Activated CD4-positive, alpha-beta memory T cell treated with anti-CD3 and anti-CD28 coated beads for 36 hours (primary cell): ENCODE measurements around the gene SLC25A25. TPM values are rescaled to one million over a fixed set of nuclear protein-coding genes. Genes with fewer than 3 reads are reported as not detected.
"Not testable (repeated sequence)": the region's sequence is repeated elsewhere in the genome, so short reads cannot be mapped to it uniquely, and the experiment has no call there.

Experiments
- CTCF ChIA-PET: fragments of 350-600 bp; sonication (Branson Sonifier 250); formaldehyde crosslinking; loops from one replicate; lab custom pipeline; 2021; ENCODE audit warnings: antibody characterized with exemption, inconsistent platforms; lab: Charles Lee
- POLR2A ChIA-PET: fragments of 350-600 bp; sonication (Branson Sonifier 250); formaldehyde crosslinking; loops from one replicate; lab custom pipeline; 2021; ENCODE audit warnings: antibody characterized with exemption; lab: Charles Lee
- DNase-seq: peaks from one replicate; pipeline ENCODE4 v3.0.0-alpha.2; 2020
- H3K27ac Mint-ChIP-seq: one replicate; pipeline ENCODE4 v1.8.0; 2021; ENCODE audit warnings: mixed read lengths
- H3K27me3 Mint-ChIP-seq: one replicate; pipeline ENCODE4 v1.8.0; 2021; ENCODE audit warnings: mixed read lengths
- H3K36me3 Mint-ChIP-seq: one replicate; pipeline ENCODE4 v1.8.0; 2021; ENCODE audit warnings: mixed read lengths
- H3K4me1 Mint-ChIP-seq: one replicate; pipeline ENCODE4 v1.8.0; 2021; ENCODE audit warnings: low read depth, mixed read lengths
- H3K4me3 Mint-ChIP-seq: one replicate; pipeline ENCODE4 v1.8.0; 2021; ENCODE audit warnings: mild to moderate bottlenecking, mixed read lengths
- H3K9me3 Mint-ChIP-seq: one replicate; pipeline ENCODE4 v1.8.0; 2021; ENCODE audit warnings: mixed read lengths
- intact Hi-C: fragments of 100-400 bp; cut with micrococcal nuclease; formaldehyde crosslinking; loops from one replicate; pipeline ENCODE4 v1.15.1; 2023
- total RNA-seq, 2 experiments: library from RNA; stranded (reverse); gene quantifications; one replicate each; pipeline ENCODE4 v1.2.3, GENCODE V29; 2021

SLC25A25 gene
- total RNA-seq, 2 experiments from 2014 or later: 17.1 to 17.3 TPM

GRCh38 chr9:128033609-128034008, 34.4 kb upstream of the SLC25A25 start:
- intact Hi-C loops: no loop called here
- Mint-ChIP-seq H3K36me3 (peaks cover 2% of the 10 kb centered on the region), H3K4me3 (no peak overlapping the region), H3K27ac (no peak overlapping the region), H3K9me3 (peaks cover 2% of the 10 kb centered on the region), H3K4me1 (peaks cover 50% of the 10 kb centered on the region), H3K27me3 (peaks cover 2% of the 10 kb centered on the region)
- CTCF ChIA-PET: interaction anchor here (1.3 to 12.2 kb wide), 16 partner anchors 8 to 236 kb away, joined by 3 to 347 read pairs (median 14); partner anchors contain the start of genes DPM2, EEIG1 and PIP5KL1
- DNase-seq: no peak
- POLR2A ChIA-PET: interaction anchor here (0.6 to 2.3 kb wide), 5 partner anchors 9 to 90 kb away, joined by 3 to 8 read pairs (median 4); partner anchors contain the start of gene EEIG1

GRCh38 chr9:128034821-128035652, 33.0 kb upstream of the SLC25A25 start:
- peak; percentile 75 for DNase-seq
- Mint-ChIP-seq H3K27me3 (peaks cover 2% of the 10 kb centered on the region), H3K4me1 (peaks cover 39% of the 10 kb centered on the region), H3K4me3 (peak overlapping the region; percentile 35), H3K27ac (peak overlapping the region; percentile 23), H3K36me3 (peaks cover 2% of the 10 kb centered on the region), H3K9me3 (peaks cover 2% of the 10 kb centered on the region)
- ChIA-PET POLR2A (interaction anchor here (0.9 to 2.3 kb wide), 6 partner anchors 54 to 98 kb away, joined by 3 to 8 read pairs (median 3); partner anchors contain the start of genes DPM2 and EEIG1), CTCF (interaction anchor here (0.6 to 12.2 kb wide), 45 partner anchors 10 to 428 kb away, joined by 3 to 347 read pairs (median 5); partner anchors contain the start of genes DPM2, EEIG1, NAIF1 and PIP5KL1)
- intact Hi-C loops: loop anchor here (1.0 to 5.0 kb wide), 4 partner anchors 8 to 92 kb away; no protein-coding TSS in a partner anchor

- H3K27ac Mint-ChIP-seq, H3K27me3 Mint-ChIP-seq, H3K36me3 Mint-ChIP-seq, H3K4me3 Mint-ChIP-seq, POLR2A ChIA-PET, DNase-seq, H3K9me3 Mint-ChIP-seq: not testable (repeated sequence)
- CTCF ChIA-PET: interaction anchor here (0.6 to 12.2 kb wide), 9 partner anchors 11 to 167 kb away, joined by 3 to 347 read pairs (median 8); partner anchors contain the start of genes DPM2 and EEIG1
- intact Hi-C loops: loop anchor here (5.0 kb wide), 1 partner anchor 81 kb away; no protein-coding TSS in a partner anchor
- peaks cover 32% of the 10 kb centered on the region for H3K4me1 Mint-ChIP-seq
These were observed 31.5 kb upstream of the SLC25A25 start for GRCh38 chr9:128036522-128036921.

- H3K9me3 Mint-ChIP-seq, H3K27ac Mint-ChIP-seq, H3K36me3 Mint-ChIP-seq, H3K27me3 Mint-ChIP-seq, DNase-seq, H3K4me1 Mint-ChIP-seq, POLR2A ChIA-PET, H3K4me3 Mint-ChIP-seq, intact Hi-C loops: not testable (repeated sequence)
- CTCF ChIA-PET: interaction anchor here (12.2 kb wide), 1 partner anchor 100 kb away, joined by 347 read pairs; the partner anchor contains the start of gene DPM2
These were observed 27.2 kb upstream of the SLC25A25 start for GRCh38 chr9:128040783-128041182.

GRCh38 chr9:128042043-128042442, 26.0 kb upstream of the SLC25A25 start:
- CTCF ChIA-PET: interaction anchor here (12.2 kb wide), 1 partner anchor 102 kb away, joined by 347 read pairs; the partner anchor contains the start of gene DPM2
- Mint-ChIP-seq H3K27ac (no peak overlapping the region), H3K4me1 (peaks cover 6% of the 10 kb centered on the region), H3K36me3 (no peaks in the 10 kb centered on the region), H3K9me3 (no peaks in the 10 kb centered on the region), H3K4me3 (no peak overlapping the region), H3K27me3 (peaks cover 1% of the 10 kb centered on the region)
- POLR2A ChIA-PET: interaction anchor here (0.6 to 0.7 kb wide), 2 partner anchors 8 to 61 kb away, joined by 3 read pairs; no protein-coding TSS in a partner anchor
- intact Hi-C loops: no loop called here
- no peak for DNase-seq

- Mint-ChIP-seq H3K27ac (no peak overlapping the region), H3K4me1 (peaks cover 6% of the 10 kb centered on the region), H3K27me3 (peaks cover 1% of the 10 kb centered on the region), H3K36me3 (no peaks in the 10 kb centered on the region), H3K9me3 (no peaks in the 10 kb centered on the region), H3K4me3 (no peak overlapping the region)
- CTCF ChIA-PET: interaction anchor here (1.5 kb wide), 1 partner anchor 23 kb away, joined by 3 read pairs; the partner anchor contains the start of gene NAIF1
- DNase-seq: no peak
- intact Hi-C loops: no loop called here
- POLR2A ChIA-PET: no interaction called here
These were observed 24.6 kb upstream of the SLC25A25 start for GRCh38 chr9:128043467-128043868.

- H3K9me3 Mint-ChIP-seq, H3K27ac Mint-ChIP-seq, DNase-seq, H3K4me3 Mint-ChIP-seq, H3K36me3 Mint-ChIP-seq, intact Hi-C loops, H3K4me1 Mint-ChIP-seq, H3K27me3 Mint-ChIP-seq: not testable (repeated sequence)
- ChIA-PET POLR2A (interaction anchor here (0.6 kb wide), 1 partner anchor 23 kb away, joined by 3 read pairs; no protein-coding TSS in a partner anchor), CTCF (interaction anchor here (3.4 kb wide), 1 partner anchor 102 kb away, joined by 21 read pairs; no protein-coding TSS in a partner anchor)
These were observed 22.6 kb upstream of the SLC25A25 start for GRCh38 chr9:128045409-128045808.

GRCh38 chr9:128045831-128046230, 22.2 kb upstream of the SLC25A25 start:
- CTCF ChIA-PET: interaction anchor here (0.5 to 3.4 kb wide), 4 partner anchors 10 to 883 kb away, joined by 3 to 21 read pairs (median 3); no protein-coding TSS in a partner anchor
- Mint-ChIP-seq H3K4me1 (peaks cover 6% of the 10 kb centered on the region), H3K4me3 (no peak overlapping the region), H3K27me3 (peaks cover 1% of the 10 kb centered on the region), H3K36me3 (no peaks in the 10 kb centered on the region), H3K9me3 (no peaks in the 10 kb centered on the region), H3K27ac (no peak overlapping the region)
- intact Hi-C loops: no loop called here
- DNase-seq: no peak
- POLR2A ChIA-PET: interaction anchor here (0.6 kb wide), 1 partner anchor 23 kb away, joined by 3 read pairs; no protein-coding TSS in a partner anchor

GRCh38 chr9:128047231-128047630, 20.8 kb upstream of the SLC25A25 start:
- Mint-ChIP-seq H3K4me1 (no peaks in the 10 kb centered on the region), H3K27ac (no peak overlapping the region), H3K9me3 (no peaks in the 10 kb centered on the region), H3K4me3 (no peak overlapping the region), H3K36me3 (no peaks in the 10 kb centered on the region), H3K27me3 (peaks cover 1% of the 10 kb centered on the region)
- DNase-seq: no peak
- ChIA-PET CTCF (interaction anchor here (1.2 to 3.4 kb wide), 2 partner anchors 14 to 104 kb away, joined by 3 to 21 read pairs; no protein-coding TSS in a partner anchor), POLR2A (no interaction called here)
- intact Hi-C loops: no loop called here

- Mint-ChIP-seq H3K27me3 (no peaks in the 10 kb centered on the region), H3K4me3 (no peak overlapping the region), H3K27ac (no peak overlapping the region), H3K36me3 (no peaks in the 10 kb centered on the region), H3K9me3 (no peaks in the 10 kb centered on the region), H3K4me1 (no peaks in the 10 kb centered on the region)
- ChIA-PET POLR2A (no interaction called here), CTCF (interaction anchor here (1.5 kb wide), 1 partner anchor 106 kb away, joined by 4 read pairs; no protein-coding TSS in a partner anchor)
- intact Hi-C loops: no loop called here
- peak; percentile 28 for DNase-seq
These were observed 19.4 kb upstream of the SLC25A25 start for GRCh38 chr9:128048663-128049062.

GRCh38 chr9:128049843-128050242, 18.2 kb upstream of the SLC25A25 start:
- ChIA-PET CTCF (interaction anchor here (0.7 kb wide), 1 partner anchor 224 kb away, joined by 3 read pairs; no protein-coding TSS in a partner anchor), POLR2A (no interaction called here)
- Mint-ChIP-seq H3K9me3 (no peaks in the 10 kb centered on the region), H3K4me3 (no peak overlapping the region), H3K27me3 (no peaks in the 10 kb centered on the region), H3K4me1 (no peaks in the 10 kb centered on the region), H3K27ac (no peak overlapping the region), H3K36me3 (no peaks in the 10 kb centered on the region)
- intact Hi-C loops: no loop called here
- DNase-seq: no peak
